GM21390 (cell line): ENCODE data around the gene TLL1.

Source experiments
- ATAC-seq: cut with Tn5 transposase; IDR thresholded peaks from one replicate; pipeline ENCODE4 v1.9.1; 2021; ENCODE audit not compliant: unreplicated experiment

TLL1 gene

GRCh38 chr4:166042510-166043055, 169.5 kb downstream of the TLL1 start:
- no peak for ATAC-seq

- no peak for ATAC-seq
Measured at GRCh38 chr4:166043801-166044200, 170.8 kb downstream of the TLL1 start.

- no peak for ATAC-seq
Measured at GRCh38 chr4:166044871-166045270, 171.8 kb downstream of the TLL1 start.

- no peak for ATAC-seq
Measured at GRCh38 chr4:166045457-166045856, 172.4 kb downstream of the TLL1 start.

GRCh38 chr4:166049036-166049435, 176.0 kb downstream of the TLL1 start:
- no peak for ATAC-seq

- ATAC-seq: no peak
Measured at GRCh38 chr4:166064721-166065120, 191.7 kb downstream of the TLL1 start.

GRCh38 chr4:166065324-166065723, 192.3 kb downstream of the TLL1 start:
- ATAC-seq: no peak

- no peak for ATAC-seq
Measured at GRCh38 chr4:166066936-166067335, 193.9 kb downstream of the TLL1 start.

GRCh38 chr4:166067915-166068314, 194.9 kb downstream of the TLL1 start:
- no peak for ATAC-seq

- ATAC-seq: no peak
Measured at GRCh38 chr4:166073783-166074182, 200.7 kb downstream of the TLL1 start.

- ATAC-seq: no peak
Measured at GRCh38 chr4:166075599-166075998, 202.6 kb downstream of the TLL1 start.

GRCh38 chr4:166077782-166078181, 204.7 kb downstream of the TLL1 start:
- no peak for ATAC-seq

- ATAC-seq: no peak
Measured at GRCh38 chr4:166078383-166078782, 205.3 kb downstream of the TLL1 start.

GRCh38 chr4:166078955-166079354, 205.9 kb downstream of the TLL1 start:
- no peak for ATAC-seq

GRCh38 chr4:166087569-166087968, 214.5 kb downstream of the TLL1 start:
- no peak for ATAC-seq

- ATAC-seq: no peak
Measured at GRCh38 chr4:166088576-166088975, 215.5 kb downstream of the TLL1 start.

GRCh38 chr4:166091146-166091545, 218.1 kb downstream of the TLL1 start:
- no peak for ATAC-seq

GRCh38 chr4:166091912-166092510, 219.0 kb downstream of the TLL1 start:
- peak; percentile 83 for ATAC-seq

- ATAC-seq: no peak
Measured at GRCh38 chr4:166092797-166093290, 219.8 kb downstream of the TLL1 start.

GRCh38 chr4:166104623-166105022, 231.6 kb downstream of the TLL1 start:
- no peak for ATAC-seq

- ATAC-seq: no peak
Measured at GRCh38 chr4:166121897-166122296, 248.9 kb downstream of the TLL1 start.

- ATAC-seq: no peak
Measured at GRCh38 chr4:166123546-166123945, 250.5 kb downstream of the TLL1 start.

- no peak for ATAC-seq
Measured at GRCh38 chr4:166128403-166128802, 255.4 kb downstream of the TLL1 start.
